Measurements from ENCODE around the gene HGS. TPM values are rescaled to one million over a fixed set of nuclear protein-coding genes. Genes with fewer than 3 reads are reported as not detected.

Gene HGS
- total and polyA plus RNA-seq, 2 of the 4 experiments (the other 2 are of a cell fraction): 52.5 to 137 TPM

DNA sequence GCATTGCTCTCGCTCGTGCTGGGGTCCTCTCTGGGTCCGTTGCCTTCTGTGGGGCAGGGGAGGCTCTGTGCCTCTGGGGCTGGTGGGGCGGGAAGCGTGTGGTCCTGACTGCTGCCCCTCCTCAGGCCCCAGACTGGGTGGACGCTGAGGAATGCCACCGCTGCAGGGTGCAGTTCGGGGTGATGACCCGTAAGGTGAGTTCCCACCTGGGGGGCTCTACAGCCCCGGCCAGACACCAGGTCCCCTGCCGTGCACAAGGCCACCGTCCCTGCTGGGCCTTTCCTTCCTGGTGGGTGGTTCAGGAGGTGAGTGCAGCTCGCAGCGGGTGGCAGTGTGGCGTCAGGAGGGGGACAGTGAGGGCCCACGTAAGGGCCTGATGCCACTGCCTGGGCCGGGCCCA lies 6.7 kb downstream of the HGS start:
- Histone ChIP-seq H3K4ac (ENCODE audit: low read depth, low read length) (no peak overlapping the region), H2BK120ac (ENCODE audit: low read depth, low read length) (no peak overlapping the region), H3K56ac (ENCODE audit: extremely low read depth, insufficient read depth, low read length) (no peak overlapping the region), H2BK5ac (ENCODE audit: low read depth, low read length, poor library complexity, severe bottlenecking) (no peak overlapping the region), H3K27me3 (ENCODE audit: control insufficient read depth, insufficient read depth, low read length) (no peaks in the 10 kb centered on the region), H4K5ac (ENCODE audit: low read depth, low read length) (no peak overlapping the region), H2AK9ac (replicated peaks; ENCODE audit: low read depth, low read length, poor library complexity) (no peak overlapping the region), H3K14ac (replicated peaks; ENCODE audit: low read depth, low read length) (no peak overlapping the region), H3K9me3 (ENCODE audit: control insufficient read depth, insufficient read depth, low read length) (no peaks in the 10 kb centered on the region), H2AFZ (replicated peaks; ENCODE audit: low read length, poor library complexity) (no peak overlapping the region), H3K79me1 (ENCODE audit: low read depth in 1 of 2, low read length in 2 of 2) (peaks cover 10 to 51% of the 10 kb centered on the region in 2 experiments), H3K9me1 (ENCODE audit: insufficient read depth, low read length) (no peaks in the 10 kb centered on the region; the same call in 1 of the 2 replicates), H4K8ac (ENCODE audit: low read depth in 2 of 2, low read length in 2 of 2) (no peak overlapping the region), H2BK15ac (ENCODE audit: low read depth, low read length) (no peak overlapping the region), H3K9ac (ENCODE audit: low read depth, low read length) (no peak overlapping the region), H2AK5ac (ENCODE audit: low read depth, low read length) (no peak overlapping the region), H3K18ac (ENCODE audit: low read depth, low read length) (no peak overlapping the region), H3K23ac (ENCODE audit: low read depth, low read length) (no peak overlapping the region), H3K36me3 (ENCODE audit: control insufficient read depth, insufficient read depth, low read length) (peaks cover 92% of the 10 kb centered on the region), H2BK20ac (ENCODE audit: low read depth, low read length) (no peak overlapping the region), H3K4me1 (ENCODE audit: control insufficient read depth, insufficient read depth, low read length) (peaks cover under 1% of the 10 kb centered on the region), H3K4me2 (ENCODE audit: low read depth, low read length) (no peak overlapping the region), H4K91ac (ENCODE audit: insufficient read depth, low read depth, low read length) (no peak overlapping the region), H3K4me3 (ENCODE audit: insufficient read depth, low read depth, low read length) (no peak overlapping the region), H4K20me1 (ENCODE audit: insufficient read depth, low read length) (peaks cover 87% of the 10 kb centered on the region), H3K27ac (ENCODE audit: insufficient read depth, low read length) (no peak overlapping the region)
- WGBS, 2 experiments (ENCODE audit: extremely low coverage in 2 of 2, insufficient read length in 1 of 2): 85% methylated on average over 4 of the region's 17 CpGs; no CpG with 5 or more reads in 1 of the 2 experiments
- DNase-seq (no peak), ATAC-seq (ENCODE audit: low read depth) (no peak)
- no TSS peak for BruUV-seq (replicated peaks)
- in situ Hi-C loops (cut with MboI; ENCODE audit: low sequenced_read_pairs) (no loop called here), dilution Hi-C loops (cut with HindIII; ENCODE audit: low sequenced_read_pairs, unreplicated experiment) (no loop called here), intact Hi-C loops (cut with micrococcal nuclease) (no loop called here)
- TF ChIP-seq CEBPB (IDR thresholded peaks at IDR 0.05; ENCODE audit: low read depth, low read length) (no peak), CHD1 (IDR thresholded peaks at IDR 0.05; ENCODE audit: low read depth, low read length) (no peak)
- ChIA-PET CTCF (no interaction called here), POLR2A (ENCODE audit: unreplicated experiment) (no interaction called here)
